NB4 (cell line): ENCODE data around the gene FXYD2.

ENCODE experiments used
- CTCF ChIP-seq: IDR thresholded peaks from one replicate; pipeline ENCODE4 v1.5.1; 2012; ENCODE audit warnings: low read depth, low read length
- MYC ChIP-seq: IDR thresholded peaks from 2 replicates; pipeline ENCODE4 v1.6.1; 2011; ENCODE audit warnings: low read depth, low read length
- POLR2A ChIP-seq: IDR thresholded peaks from 2 replicates; pipeline ENCODE4 v1.6.1; 2011; ENCODE audit warnings: mild to moderate bottlenecking; ENCODE audit not compliant: insufficient read length; ENCODE audit errors: extremely low read depth

GRCh38 chr11:117859061-117859460, 34.5 kb upstream of the FXYD2 start:
- TF ChIP-seq CTCF (no peak), POLR2A (no peak), MYC (no peak)
